SK-N-SH (cell line): ENCODE data around the gene SORBS1. TPM values are rescaled to one million over a fixed set of nuclear protein-coding genes. Genes with fewer than 3 reads are reported as not detected.

Experiments used
- CTCF ChIA-PET: fragments of 300-600, 350-600 bp; formaldehyde crosslinking; extraction: SDS; loops from one replicate; lab custom pipeline; 2021; lab: Yijun Ruan, JAX
- POLR2A ChIA-PET: fragments of 350-600 bp; sonication (Branson Sonifier 250); formaldehyde crosslinking; extraction: SDS; loops from one replicate; lab custom pipeline; 2020; ENCODE audit warnings: antibody characterized with exemption, inconsistent platforms; lab: Yijun Ruan, JAX
- DNase-seq: peaks from one replicate; pipeline ENCODE4 v3.0.0; 2012
- H2AFZ ChIP-seq: fragments of 200-600 bp; sonication (generic); 2 replicates; pipeline ENCODE4 v1.8.1; 2016; ENCODE audit warnings: antibody characterized with exemption, mild to moderate bottlenecking, low read depth
- H3F3A ChIP-seq: fragments of 200-600 bp; sonication (generic); replicated peaks from 2 replicates; pipeline ENCODE3; 2016; ENCODE audit warnings: antibody characterized with exemption, mild to moderate bottlenecking; ENCODE audit not compliant: insufficient read depth
- H3K27ac ChIP-seq, 2 experiments: fragments of 200-500 bp in 1 of 2; fragments of 200-600 bp in 1 of 2; sonication (Bioruptor generic) in 1 of 2; sonication (generic), shearing (Covaris generic) in 1 of 2; 2 replicates each; pipeline versions ENCODE4 v1.5.1 to v1.6.1; 2014 to 2016; ENCODE audit warnings: low read depth in 2 of 2, inconsistent platforms in 1 of 2, low read length in 1 of 2, mild to moderate bottlenecking in 1 of 2, mixed read lengths in 1 of 2
- H3K27me3 ChIP-seq: fragments of 200-600 bp; sonication (generic), shearing (Covaris generic); 2 replicates; pipeline ENCODE4 v1.6.1; 2016; ENCODE audit warnings: mixed run types; ENCODE audit not compliant: insufficient read depth
- H3K36me3 ChIP-seq, 2 experiments: fragments of 200-500 bp in 1 of 2; fragments of 200-600 bp in 1 of 2; sonication (Bioruptor generic) in 1 of 2; sonication (generic) in 1 of 2; replicated peaks in 1 of 2; 2 replicates each; pipeline versions ENCODE3 to v1.5.1; 2014 to 2016; ENCODE audit warnings: low read length in 1 of 2, mild to moderate bottlenecking in 1 of 2; ENCODE audit not compliant: insufficient read depth in 2 of 2, control insufficient read depth in 1 of 2
- H3K4me1 ChIP-seq, 2 experiments: fragments of 200-500 bp in 1 of 2; fragments of 200-600 bp in 1 of 2; sonication (Bioruptor generic) in 1 of 2; sonication (generic), shearing (Covaris generic) in 1 of 2; 2 replicates each; pipeline versions ENCODE4 v1.5.1 to v1.6.1; 2014 to 2016; ENCODE audit warnings: low read depth in 1 of 2, low read length in 1 of 2, mixed run types in 1 of 2; ENCODE audit not compliant: insufficient read depth in 2 of 2, control insufficient read depth in 1 of 2
- H3K4me2 ChIP-seq: fragments of 200-600 bp; sonication (generic), shearing (Covaris generic); 2 replicates; pipeline ENCODE4 v1.6.1; 2017; ENCODE audit warnings: mixed run types
- H3K4me3 ChIP-seq, 2 experiments: fragments of 200-500 bp in 1 of 2; fragments of 200-600 bp in 1 of 2; sonication (Bioruptor generic) in 1 of 2; sonication (generic), shearing (Covaris generic) in 1 of 2; 2 replicates each; pipeline versions ENCODE4 v1.5.1 to v1.8.1; 2014 to 2016; ENCODE audit warnings: low read depth in 2 of 2, inconsistent platforms in 1 of 2, low read length in 1 of 2, mild to moderate bottlenecking in 1 of 2, mixed read lengths in 1 of 2, moderate library complexity in 1 of 2
- H3K79me2 ChIP-seq: fragments of 200-600 bp; sonication (generic); 2 replicates; pipeline ENCODE4 v1.8.1; 2017; ENCODE audit warnings: mild to moderate bottlenecking; ENCODE audit not compliant: insufficient read depth
- H3K9ac ChIP-seq: fragments of 200-600 bp; sonication (generic); 2 replicates; pipeline ENCODE4 v1.6.1; 2017; ENCODE audit warnings: mixed run types
- H3K9me2 ChIP-seq: fragments of 200-600 bp; sonication (generic); 2 replicates; pipeline ENCODE4 v1.6.1; 2017; ENCODE audit warnings: mixed run types
- H3K9me3 ChIP-seq: fragments of 200-600 bp; sonication (generic); 2 replicates; pipeline ENCODE4 v1.6.1; 2017; ENCODE audit warnings: mixed run types, mild to moderate bottlenecking, moderate library complexity
- H4K20me1 ChIP-seq: fragments of 200-600 bp; sonication (generic); 2 replicates; pipeline ENCODE4 v1.6.1; 2017; ENCODE audit warnings: mild to moderate bottlenecking, mixed run types; ENCODE audit not compliant: insufficient read depth
- ELF1 ChIP-seq: IDR thresholded peaks from 2 replicates; pipeline ENCODE4 v1.4.0; 2012
- EP300 ChIP-seq, 2 experiments: IDR thresholded peaks; 2 replicates each; pipeline versions ENCODE4 v1.4.0 to v1.6.1; 2012; ENCODE audit warnings: borderline replicate concordance in 1 of 2, low read depth in 1 of 2, low read length in 1 of 2
- FOSL2 ChIP-seq: IDR thresholded peaks from 2 replicates; pipeline ENCODE4 v1.4.0; 2012; ENCODE audit warnings: low read depth, mild to moderate bottlenecking, moderate library complexity, borderline replicate concordance
- GATA2 ChIP-seq: sonication (generic); formaldehyde crosslinking; IDR thresholded peaks from 2 replicates; pipeline ENCODE4 v1.5.0; 2020; ENCODE audit warnings: mild to moderate bottlenecking, missing genetic modification reagents
- NFIC ChIP-seq: IDR thresholded peaks from 2 replicates; pipeline ENCODE4 v1.4.0; 2012; ENCODE audit warnings: borderline replicate concordance
- POLR2AphosphoS5 ChIP-seq: IDR thresholded peaks from 2 replicates; pipeline ENCODE4 v1.6.1; 2012; ENCODE audit warnings: low read depth, low read length
- RAD21 ChIP-seq: IDR thresholded peaks from 2 replicates; pipeline ENCODE4 v1.6.1; 2012; ENCODE audit warnings: mild to moderate bottlenecking, low read length
- RCOR1 ChIP-seq: fragments of 150-350 bp; IDR thresholded peaks from 2 replicates; pipeline ENCODE4 v1.6.1; 2017; ENCODE audit warnings: antibody characterized with exemption, low read length
- RFX5 ChIP-seq: IDR thresholded peaks from 2 replicates; pipeline ENCODE4 v1.6.1; 2012; ENCODE audit warnings: mild to moderate bottlenecking, improper control_type of control experiment, low read length
- TEAD4 ChIP-seq: IDR thresholded peaks from 2 replicates; pipeline ENCODE4 v1.4.0; 2012; ENCODE audit warnings: mild to moderate bottlenecking, borderline replicate concordance; ENCODE audit not compliant: insufficient read depth
- WGBS: methylation state at CpG from one replicate; pipeline ENCODE4 v1.1.6; 2017; ENCODE audit warnings: low lambda C conversion rate; 5-methylcytosine and 5-hydroxymethylcytosine counted together
- polyA plus RNA-seq, 3 experiments: library from polyadenylated mRNA; depleted of rRNA; stranded (reverse); fragments of >200 nt; gene quantifications; 2 replicates each; pipeline ENCODE4 v1.2.3, GENCODE V29; 2012
- TF ChIP-seq, protein P1 (sequence below): IDR thresholded peaks from 2 replicates; pipeline ENCODE4 v1.4.0; 2012; ENCODE audit warnings: low read depth, borderline replicate concordance

SORBS1 gene
- polyA plus RNA-seq, 1 of the 3 experiments (the other 2 are of a cell fraction), result 0.36 TPM

DNA sequence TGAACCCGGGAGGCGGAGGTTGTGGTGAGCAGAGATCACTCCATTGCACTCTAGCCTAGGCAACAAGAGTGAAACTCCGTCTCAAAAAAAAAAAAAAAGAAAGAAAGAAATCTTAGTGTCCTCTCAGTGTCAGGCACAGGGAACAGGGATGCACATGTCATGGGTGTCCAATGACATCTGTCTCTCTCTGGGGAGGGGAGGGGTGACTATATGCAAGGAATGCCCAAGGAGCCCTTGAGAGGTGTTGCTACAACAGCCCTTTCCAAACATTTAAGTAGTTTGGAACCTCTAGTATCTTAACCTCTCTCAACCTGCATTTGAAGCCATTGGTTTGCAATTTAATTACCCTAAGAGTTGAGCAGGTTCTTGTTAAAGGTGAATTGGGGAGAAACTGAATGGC is 299.2 kb downstream of the SORBS1 start:
- CTCF ChIA-PET, result interaction anchor here (3.2 to 4.7 kb wide), 2 partner anchors 16 to 19 kb away, joined by 15 to 17 read pairs; no protein-coding TSS in a partner anchor
- no peak overlapping the region for H2AFZ ChIP-seq

More for the DNA sequence above, 299.2 kb downstream of the SORBS1 start:
- H3K4me1 ChIP-seq, result peaks cover 0 to 24% of the 10 kb centered on the region in 2 experiments; a peak in 3 of 4 replicates
- 96% methylated on average over 3 of the region's 3 CpGs for WGBS
- TF ChIP-seq RFX5 (no peak), TEAD4 (no peak), NFIC (no peak), EP300 (IDR thresholded peaks at IDR 0.05; ENCODE audit: borderline replicate concordance in 1 of 2, low read depth in 1 of 2, low read length in 1 of 2) (no peak), POLR2AphosphoS5 (no peak), RCOR1 (no peak), GATA2 (CRISPR knock-in tag) (no peak), ELF1 (no peak), FOSL2 (no peak), RAD21 (no peak)
- TF ChIP-seq, protein P1, sequence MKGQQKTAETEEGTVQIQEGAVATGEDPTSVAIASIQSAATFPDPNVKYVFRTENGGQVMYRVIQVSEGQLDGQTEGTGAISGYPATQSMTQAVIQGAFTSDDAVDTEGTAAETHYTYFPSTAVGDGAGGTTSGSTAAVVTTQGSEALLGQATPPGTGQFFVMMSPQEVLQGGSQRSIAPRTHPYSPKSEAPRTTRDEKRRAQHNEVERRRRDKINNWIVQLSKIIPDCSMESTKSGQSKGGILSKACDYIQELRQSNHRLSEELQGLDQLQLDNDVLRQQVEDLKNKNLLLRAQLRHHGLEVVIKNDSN, result no peak
- no peaks in the 10 kb centered on the region for H3K27me3 ChIP-seq
- peak overlapping the region in 1 of 2 experiments; percentile 98; a peak in 2 of 4 replicates for H3K27ac ChIP-seq
- peak overlapping the region; percentile 90; the same call in 1 of the 2 replicates for H3K9ac ChIP-seq
- POLR2A ChIA-PET, result no interaction called here
- H3K9me2 ChIP-seq, result no peaks in the 10 kb centered on the region
- H3K4me2 ChIP-seq, result peak overlapping the region; percentile 78
- H3K36me3 ChIP-seq, result peaks cover 0 to 43% of the 10 kb centered on the region in 2 experiments
- H3F3A ChIP-seq, result peaks cover 9% of the 10 kb centered on the region
- no peaks in the 10 kb centered on the region for H3K9me3 ChIP-seq
- no peaks in the 10 kb centered on the region for H3K79me2 ChIP-seq
- H4K20me1 ChIP-seq, result no peaks in the 10 kb centered on the region
- no peak overlapping the region for H3K4me3 ChIP-seq
- DNase-seq, result no peak

Other genes with a start within 250 kb of the SORBS1 start
- gene ALDH18A1, start 95.3 kb upstream of the SORBS1 start, polyA plus RNA-seq (2012; rRNA removed), result 59.5 and 75.0 TPM in 2 replicates
- 39.5 and 59.4 TPM in 2 replicates for gene TCTN3, start 132.6 kb upstream of the SORBS1 start, polyA plus RNA-seq (2012; rRNA removed)
- gene ENTPD1, start 194.8 kb upstream of the SORBS1 start, polyA plus RNA-seq (2012; rRNA removed), result 0.02 TPM in 2 replicates